NCI-H2081 treated with DMSO at 0.1 percent for 48 hours (cell line): ENCODE measurements around the gene MACROD2.
A peak's percentile ranks its signal among the peaks of the same experiment; 100 is the strongest.

Source experiments
- DNase-seq: peaks from one replicate; lab custom pipeline; 2025; lab: John Stamatoyannopoulos, UW

Gene MACROD2

GRCh38 chr20:14062786-14063185, 67.5 kb downstream of the MACROD2 start:
- no peak for DNase-seq

- DNase-seq: no peak
Observed at GRCh38 chr20:14064333-14064732, 69.0 kb downstream of the MACROD2 start.

- DNase-seq: no peak
Observed at GRCh38 chr20:14064921-14065320, 69.6 kb downstream of the MACROD2 start.

GRCh38 chr20:14065774-14066173, 70.5 kb downstream of the MACROD2 start:
- DNase-seq: no peak

GRCh38 chr20:14067603-14068002, 72.3 kb downstream of the MACROD2 start:
- DNase-seq: no peak

- no peak for DNase-seq
Observed at GRCh38 chr20:14069796-14070195, 74.5 kb downstream of the MACROD2 start.

- DNase-seq: peak; percentile 81
Observed at GRCh38 chr20:14093652-14094051, 98.3 kb downstream of the MACROD2 start.

- no peak for DNase-seq
Observed at GRCh38 chr20:14098261-14098660, 102.9 kb downstream of the MACROD2 start.

- DNase-seq: no peak
Observed at GRCh38 chr20:14113416-14113815, 118.1 kb downstream of the MACROD2 start.

GRCh38 chr20:14114065-14114704, 118.9 kb downstream of the MACROD2 start:
- DNase-seq: no peak

GRCh38 chr20:14116037-14116436, 120.7 kb downstream of the MACROD2 start:
- DNase-seq: no peak

GRCh38 chr20:14117768-14118167, 122.5 kb downstream of the MACROD2 start:
- DNase-seq: no peak

- no peak for DNase-seq
Observed at GRCh38 chr20:14126856-14127255, 131.5 kb downstream of the MACROD2 start.

GRCh38 chr20:14127514-14128223, 132.4 kb downstream of the MACROD2 start:
- no peak for DNase-seq

GRCh38 chr20:14134004-14134403, 138.7 kb downstream of the MACROD2 start:
- DNase-seq: no peak

GRCh38 chr20:14142171-14142570, 146.9 kb downstream of the MACROD2 start:
- DNase-seq: peak; percentile 68

- no peak for DNase-seq
Observed at GRCh38 chr20:14142964-14143627, 147.8 kb downstream of the MACROD2 start.

GRCh38 chr20:14148042-14148441, 152.7 kb downstream of the MACROD2 start:
- DNase-seq: no peak

GRCh38 chr20:14155361-14155760, 160.0 kb downstream of the MACROD2 start:
- no peak for DNase-seq

- DNase-seq: no peak
Observed at GRCh38 chr20:14178528-14178927, 183.2 kb downstream of the MACROD2 start.

GRCh38 chr20:14178952-14179351, 183.6 kb downstream of the MACROD2 start:
- DNase-seq: no peak

GRCh38 chr20:14189794-14190402, 194.6 kb downstream of the MACROD2 start:
- DNase-seq: peak; percentile 5

GRCh38 chr20:14191559-14191958, 196.2 kb downstream of the MACROD2 start:
- DNase-seq: no peak
